Upper lobe of right lung (tissue), 1 donor: ENCODE data around the gene SUGCT. TPM values are rescaled to one million over a fixed set of nuclear protein-coding genes. Genes with fewer than 3 reads are reported as not detected.

Experiments
- ATAC-seq: fragments of 200-7000 bp; cut with Tn5 transposase; one replicate; pipeline ENCODE4 v1.9.1; 2020; ENCODE audit warnings: mild to moderate bottlenecking, moderate library complexity
- DNase-seq: peaks from one replicate; pipeline ENCODE4 v3.0.0-alpha.2; 2020
- H3K27ac ChIP-seq: fragments of 200-600 bp; one replicate; pipeline ENCODE4 v1.8.0; 2022
- H3K27me3 ChIP-seq: fragments of 200-600 bp; one replicate; pipeline ENCODE4 v1.8.0; 2022; ENCODE audit warnings: mild to moderate bottlenecking
- H3K36me3 ChIP-seq: fragments of 200-600 bp; one replicate; pipeline ENCODE4 v1.8.0; 2022
- H3K4me1 ChIP-seq: fragments of 200-600 bp; one replicate; pipeline ENCODE4 v1.8.0; 2022
- H3K4me3 ChIP-seq: fragments of 200-600 bp; one replicate; pipeline ENCODE4 v1.8.0; 2022; ENCODE audit warnings: mild to moderate bottlenecking
- H3K9me3 ChIP-seq: fragments of 200-600 bp; one replicate; pipeline ENCODE4 v1.8.0; 2022
- CTCF ChIP-seq: fragments of 200-600 bp; IDR thresholded peaks from one replicate; pipeline ENCODE4 v1.8.0; 2022; ENCODE audit warnings: antibody characterized with exemption
- intact Hi-C: fragments of 100-400 bp; cut with DNase I; formaldehyde crosslinking; loops from one replicate; pipeline ENCODE4 v1.11.0; 2022
- total RNA-seq: library from RNA; stranded (reverse); fragmentation: NEBNext Ultra II Directional; extraction: Animal tissue kit (Norgen Biotek cat#: 25700); gene quantifications from one replicate; pipeline ENCODE4 v1.2.1, GENCODE V29; 2021
- donor health status: DM: no; HTN: yes; CAD: no; lungs with severe emphysema.

SUGCT gene
- total RNA-seq, 1 donor from 2014 or later, result 4.1 TPM

GRCh38 chr7:40697653-40698052 lies 562.8 kb downstream of the SUGCT start:
- ATAC-seq, result no peak
- no peaks in the 10 kb centered on the region for H3K4me1 ChIP-seq
- H3K4me3 ChIP-seq, result no peak overlapping the region
- no peak for DNase-seq
- no peak for TF ChIP-seq CTCF
- no peaks in the 10 kb centered on the region for H3K9me3 ChIP-seq
- intact Hi-C loops, result no loop called here
- H3K27me3 ChIP-seq, result no peaks in the 10 kb centered on the region
- no peaks in the 10 kb centered on the region for H3K36me3 ChIP-seq
- no peak overlapping the region for H3K27ac ChIP-seq

GRCh38 chr7:40698214-40698920 lies 563.6 kb downstream of the SUGCT start:
- no peak for ATAC-seq
- no peak for TF ChIP-seq CTCF

GRCh38 chr7:40698921-40699260 lies 564.1 kb downstream of the SUGCT start:
- Histone ChIP-seq H3K9me3 (no peaks in the 10 kb centered on the region), H3K27me3 (no peaks in the 10 kb centered on the region), H3K4me1 (no peaks in the 10 kb centered on the region), H3K4me3 (no peak overlapping the region), H3K27ac (no peak overlapping the region), H3K36me3 (no peaks in the 10 kb centered on the region)
- TF ChIP-seq CTCF, result no peak
- DNase-seq (no peak), ATAC-seq (no peak)
- intact Hi-C loops, result no loop called here

More at GRCh38 chr7:40698214-40698920, 563.6 kb downstream of the SUGCT start:
- Histone ChIP-seq H3K4me1 (no peaks in the 10 kb centered on the region), H3K27ac (no peak overlapping the region), H3K4me3 (no peak overlapping the region), H3K27me3 (no peaks in the 10 kb centered on the region), H3K9me3 (no peaks in the 10 kb centered on the region), H3K36me3 (no peaks in the 10 kb centered on the region)
- DNase-seq, result no peak
- intact Hi-C loops, result no loop called here

GRCh38 chr7:40700653-40701421 lies 566.0 kb downstream of the SUGCT start:
- DNase-seq (no peak), ATAC-seq (no peak)
- no peaks in the 10 kb centered on the region for H3K27me3 ChIP-seq
- no peaks in the 10 kb centered on the region for H3K4me1 ChIP-seq
- intact Hi-C loops, result no loop called here
- TF ChIP-seq CTCF, result no peak
- no peaks in the 10 kb centered on the region for H3K36me3 ChIP-seq
- H3K27ac ChIP-seq, result no peak overlapping the region
- H3K4me3 ChIP-seq, result no peak overlapping the region
- no peaks in the 10 kb centered on the region for H3K9me3 ChIP-seq

- ATAC-seq (no peak), DNase-seq (no peak)
- Histone ChIP-seq H3K27ac (no peak overlapping the region), H3K4me3 (no peak overlapping the region), H3K27me3 (no peaks in the 10 kb centered on the region), H3K9me3 (no peaks in the 10 kb centered on the region), H3K36me3 (no peaks in the 10 kb centered on the region), H3K4me1 (no peaks in the 10 kb centered on the region)
- no peak for TF ChIP-seq CTCF
- intact Hi-C loops, result no loop called here
Measured at GRCh38 chr7:40701836-40702551, 567.2 kb downstream of the SUGCT start.
